ENCODE results near the gene CDK14. TPM values are rescaled to one million over a fixed set of nuclear protein-coding genes. Genes with fewer than 3 reads are reported as not detected.

CDK14 gene
- total RNA-seq, 2 donors from 2014 or later, result 10.8 to 14.6 TPM

GRCh38 chr7:91086200-91086599, 490.1 kb downstream of the CDK14 start:
- Histone ChIP-seq H3K27ac (no peak overlapping the region), H3K4me1 (ENCODE audit: control insufficient read depth in 1 of 2, low read depth in 2 of 2) (peaks cover 10 to 31% of the 10 kb centered on the region in 2 donors), H3K27me3 (replicated peaks; ENCODE audit: insufficient read depth) (no peaks in the 10 kb centered on the region), H3K36me3 (no peaks in the 10 kb centered on the region), H3K9me3 (no peaks in the 10 kb centered on the region), H3K4me3 (no peak overlapping the region)
- ATAC-seq (ENCODE audit: insufficient number of reproducible peaks, low FRiP score, low read depth), result no peak
- TF ChIP-seq, protein P1, sequence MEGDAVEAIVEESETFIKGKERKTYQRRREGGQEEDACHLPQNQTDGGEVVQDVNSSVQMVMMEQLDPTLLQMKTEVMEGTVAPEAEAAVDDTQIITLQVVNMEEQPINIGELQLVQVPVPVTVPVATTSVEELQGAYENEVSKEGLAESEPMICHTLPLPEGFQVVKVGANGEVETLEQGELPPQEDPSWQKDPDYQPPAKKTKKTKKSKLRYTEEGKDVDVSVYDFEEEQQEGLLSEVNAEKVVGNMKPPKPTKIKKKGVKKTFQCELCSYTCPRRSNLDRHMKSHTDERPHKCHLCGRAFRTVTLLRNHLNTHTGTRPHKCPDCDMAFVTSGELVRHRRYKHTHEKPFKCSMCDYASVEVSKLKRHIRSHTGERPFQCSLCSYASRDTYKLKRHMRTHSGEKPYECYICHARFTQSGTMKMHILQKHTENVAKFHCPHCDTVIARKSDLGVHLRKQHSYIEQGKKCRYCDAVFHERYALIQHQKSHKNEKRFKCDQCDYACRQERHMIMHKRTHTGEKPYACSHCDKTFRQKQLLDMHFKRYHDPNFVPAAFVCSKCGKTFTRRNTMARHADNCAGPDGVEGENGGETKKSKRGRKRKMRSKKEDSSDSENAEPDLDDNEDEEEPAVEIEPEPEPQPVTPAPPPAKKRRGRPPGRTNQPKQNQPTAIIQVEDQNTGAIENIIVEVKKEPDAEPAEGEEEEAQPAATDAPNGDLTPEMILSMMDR (IDR thresholded peaks at IDR 0.05), result no peak
- no peak for DNase-seq (ENCODE audit: low spot score)

DNA sequence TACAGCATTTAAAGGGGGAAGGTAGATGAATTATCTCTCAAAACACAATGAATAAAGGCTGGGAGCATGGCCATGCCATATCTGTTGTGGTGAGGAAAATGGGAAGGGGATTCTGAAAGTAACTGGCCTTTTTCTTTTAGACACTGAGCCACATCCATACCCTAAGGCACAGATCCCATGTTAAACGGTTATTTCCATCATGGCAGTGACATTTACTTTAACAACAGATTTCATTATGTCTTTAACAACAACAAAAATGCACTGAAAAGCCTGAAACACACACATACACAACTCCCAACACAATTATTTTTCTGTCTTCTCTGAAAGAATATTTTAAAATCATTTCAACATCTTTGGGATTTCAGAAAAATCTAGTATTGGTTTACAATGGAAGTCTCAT, 492.0 kb downstream of the CDK14 start:
- TF ChIP-seq, protein P1 (IDR thresholded peaks at IDR 0.05), result no peak
- ATAC-seq (ENCODE audit: insufficient number of reproducible peaks, low FRiP score, low read depth) (no peak), DNase-seq (ENCODE audit: low spot score) (no peak)
- Histone ChIP-seq H3K27ac (no peak overlapping the region), H3K9me3 (no peaks in the 10 kb centered on the region), H3K27me3 (replicated peaks; ENCODE audit: insufficient read depth) (no peaks in the 10 kb centered on the region), H3K4me1 (ENCODE audit: control insufficient read depth in 1 of 2, low read depth in 2 of 2) (peaks cover 0 to 15% of the 10 kb centered on the region in 2 donors), H3K4me3 (no peak overlapping the region), H3K36me3 (no peaks in the 10 kb centered on the region)

- H3K4me3 ChIP-seq, result no peak overlapping the region
- no peaks in the 10 kb centered on the region for H3K9me3 ChIP-seq
- ATAC-seq (ENCODE audit: insufficient number of reproducible peaks, low FRiP score, low read depth) (no peak), DNase-seq (ENCODE audit: low spot score) (no peak)
- no peak overlapping the region for H3K27ac ChIP-seq
- TF ChIP-seq, protein P1 (IDR thresholded peaks at IDR 0.05), result no peak
- H3K27me3 ChIP-seq (replicated peaks; ENCODE audit: insufficient read depth), result no peaks in the 10 kb centered on the region
- peaks cover 0 to 10% of the 10 kb centered on the region in 2 donors for H3K4me1 ChIP-seq (ENCODE audit: control insufficient read depth in 1 of 2, low read depth in 2 of 2)
- H3K36me3 ChIP-seq, result no peaks in the 10 kb centered on the region
Measured at GRCh38 chr7:91088691-91089090, 492.6 kb downstream of the CDK14 start.

- peak overlapping the region; percentile 69 for H3K4me3 ChIP-seq
- no peaks in the 10 kb centered on the region for H3K9me3 ChIP-seq
- H3K36me3 ChIP-seq, result no peaks in the 10 kb centered on the region
- ATAC-seq (ENCODE audit: insufficient number of reproducible peaks, low FRiP score, low read depth), result no peak
- TF ChIP-seq, protein P1 (IDR thresholded peaks at IDR 0.05), result peak; percentile 73
- no peaks in the 10 kb centered on the region for H3K27me3 ChIP-seq (replicated peaks; ENCODE audit: insufficient read depth)
- H3K27ac ChIP-seq, result no peak overlapping the region
- DNase-seq (ENCODE audit: low spot score), result no peak
- peaks cover 0 to 2% of the 10 kb centered on the region in 2 donors for H3K4me1 ChIP-seq (ENCODE audit: control insufficient read depth in 1 of 2, low read depth in 2 of 2)
Measured at GRCh38 chr7:91089382-91089963, 493.4 kb downstream of the CDK14 start.

DNA sequence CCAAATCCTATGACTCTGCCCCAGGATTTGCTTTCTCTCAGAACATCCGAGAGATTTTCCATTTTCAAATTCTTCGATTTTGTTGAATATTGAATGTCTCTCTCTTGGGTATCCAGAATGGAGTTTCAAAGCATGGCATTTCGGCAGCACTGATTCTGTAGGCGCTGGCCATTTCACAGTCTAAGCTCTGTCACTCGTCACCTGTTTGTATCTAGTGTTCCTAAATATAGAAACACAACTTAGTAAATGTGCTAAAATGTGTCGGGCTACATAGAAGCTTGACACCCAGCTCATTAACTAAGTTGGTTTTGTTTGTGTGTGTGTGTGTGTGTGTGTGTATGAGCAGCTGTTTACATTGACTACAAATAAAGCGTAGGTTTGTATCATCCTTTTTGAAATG, 494.6 kb downstream of the CDK14 start:
- no peak for DNase-seq (ENCODE audit: low spot score)
- H3K9me3 ChIP-seq, result no peaks in the 10 kb centered on the region
- H3K36me3 ChIP-seq, result no peaks in the 10 kb centered on the region
- H3K4me1 ChIP-seq (ENCODE audit: control insufficient read depth in 1 of 2, low read depth in 2 of 2), result no peaks in the 10 kb centered on the region
- TF ChIP-seq, protein P1 (IDR thresholded peaks at IDR 0.05), result no peak
- no peak for ATAC-seq (ENCODE audit: insufficient number of reproducible peaks, low FRiP score, low read depth)
- no peak overlapping the region for H3K4me3 ChIP-seq
- H3K27me3 ChIP-seq (replicated peaks; ENCODE audit: insufficient read depth), result no peaks in the 10 kb centered on the region
- no peak overlapping the region for H3K27ac ChIP-seq

Measured in thoracic aorta (tissue), 2 donors.